ENCODE measurements around the gene LAIR2.

Gene LAIR2

DNA sequence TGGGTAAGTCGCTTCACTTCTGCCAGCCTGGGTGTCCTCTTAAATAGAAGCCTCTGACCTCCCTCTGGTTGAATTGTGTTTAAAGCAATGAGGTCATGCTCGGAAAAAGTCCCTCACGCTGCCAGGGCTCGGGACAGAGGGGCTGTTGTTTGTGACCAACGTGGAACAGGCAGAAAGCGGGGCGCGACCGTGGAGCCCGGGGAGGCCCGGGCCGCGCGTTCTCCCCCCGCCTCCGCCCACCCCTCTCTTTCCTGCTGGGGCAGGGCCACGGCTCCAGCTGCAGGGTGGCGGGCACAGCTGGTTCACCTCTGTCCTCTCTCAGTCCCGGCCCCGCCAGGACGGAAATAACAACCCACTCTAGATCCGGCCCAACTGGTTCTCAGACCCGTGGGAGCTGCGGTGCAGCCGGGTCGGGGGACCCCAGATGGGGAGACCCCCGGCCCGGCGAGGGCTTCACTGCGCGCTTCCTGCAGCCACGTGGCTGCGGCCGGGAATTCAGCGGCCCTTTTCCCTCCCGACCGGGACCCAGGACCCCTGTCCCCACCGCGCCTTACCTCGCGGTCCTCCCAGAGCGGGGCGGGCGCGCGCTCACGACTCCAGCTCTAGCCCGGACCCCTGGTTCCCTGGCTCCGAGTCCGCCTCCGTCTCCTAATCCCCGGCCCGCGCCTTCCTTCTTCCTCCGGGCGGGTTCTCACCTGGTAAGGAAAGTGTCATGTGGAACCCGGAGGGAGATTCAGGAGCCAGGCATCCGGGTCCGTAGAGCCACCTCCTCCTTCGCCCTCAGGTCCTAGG, 31.4 kb upstream of the LAIR2 start:
- Histone ChIP-seq H3K27me3 (ENCODE audit: control insufficient read depth in 3 of 3, insufficient read depth in 3 of 3, low read depth in 1 of 3, low read length in 3 of 3) (peaks cover 0 to 23% (median 0%) of the 10 kb centered on the region in 3 experiments), H4K8ac (ENCODE audit: low read depth, low read length) (peak overlapping the region; percentile 65), H2AK5ac (ENCODE audit: low read depth, low read length) (peak overlapping the region; percentile 92), H3K9me3 (replicated peaks in 1 of 2; ENCODE audit: control insufficient read depth in 2 of 2, insufficient read depth in 1 of 2, low read depth in 1 of 2, low read length in 2 of 2) (peaks cover 0 to 2% of the 10 kb centered on the region in 2 donors), H3K36me3 (replicated peaks in 1 of 2; ENCODE audit: control insufficient read depth in 2 of 2, insufficient read depth in 2 of 2, low read length in 2 of 2) (no peaks in the 10 kb centered on the region), H3K18ac (ENCODE audit: low read length) (peak overlapping the region; percentile 98), H3K4me2 (ENCODE audit: insufficient read depth, low read length, poor library complexity, severe bottlenecking) (peak overlapping the region; percentile 69), H2BK15ac (ENCODE audit: low read length) (peak overlapping the region; percentile 75), H3K4me3 (ENCODE audit: low read length in 2 of 2) (peak overlapping the region in 1 of 2 donors; percentile 65), H3K27ac (replicated peaks; ENCODE audit: low read length) (no peak overlapping the region), H3K23ac (ENCODE audit: low read depth, low read length, poor library complexity) (no peak overlapping the region), H3K14ac (ENCODE audit: low read length) (peak overlapping the region; percentile 38), H2BK5ac (ENCODE audit: low read length) (peak overlapping the region; percentile 53), H3K4me1 (ENCODE audit: control insufficient read depth in 2 of 2, insufficient read depth in 1 of 2, low read depth in 1 of 2, low read length in 2 of 2) (peaks cover 13 to 18% of the 10 kb centered on the region in 2 donors), H4K91ac (ENCODE audit: low read depth, low read length, poor library complexity) (no peak overlapping the region), H2BK120ac (ENCODE audit: low read depth, low read length) (peak overlapping the region; percentile 72), H2AFZ (ENCODE audit: low read length) (peak overlapping the region; percentile 68), H3K79me1 (ENCODE audit: low read depth, low read length) (no peaks in the 10 kb centered on the region), H3K9ac (ENCODE audit: low read depth, low read length, poor library complexity) (peak overlapping the region; percentile 21), H3K4ac (ENCODE audit: low read length) (no peak overlapping the region), H2BK12ac (ENCODE audit: low read length) (peak overlapping the region; percentile 41)
- WGBS, 2 donors (ENCODE audit: extremely low coverage in 2 of 2, insufficient read length in 2 of 2, insufficient replicate concordance in 1 of 2): no CpG with 5 or more reads among the region's 60 CpGs
- no peak for DNase-seq (ENCODE audit: low spot score)

DNA sequence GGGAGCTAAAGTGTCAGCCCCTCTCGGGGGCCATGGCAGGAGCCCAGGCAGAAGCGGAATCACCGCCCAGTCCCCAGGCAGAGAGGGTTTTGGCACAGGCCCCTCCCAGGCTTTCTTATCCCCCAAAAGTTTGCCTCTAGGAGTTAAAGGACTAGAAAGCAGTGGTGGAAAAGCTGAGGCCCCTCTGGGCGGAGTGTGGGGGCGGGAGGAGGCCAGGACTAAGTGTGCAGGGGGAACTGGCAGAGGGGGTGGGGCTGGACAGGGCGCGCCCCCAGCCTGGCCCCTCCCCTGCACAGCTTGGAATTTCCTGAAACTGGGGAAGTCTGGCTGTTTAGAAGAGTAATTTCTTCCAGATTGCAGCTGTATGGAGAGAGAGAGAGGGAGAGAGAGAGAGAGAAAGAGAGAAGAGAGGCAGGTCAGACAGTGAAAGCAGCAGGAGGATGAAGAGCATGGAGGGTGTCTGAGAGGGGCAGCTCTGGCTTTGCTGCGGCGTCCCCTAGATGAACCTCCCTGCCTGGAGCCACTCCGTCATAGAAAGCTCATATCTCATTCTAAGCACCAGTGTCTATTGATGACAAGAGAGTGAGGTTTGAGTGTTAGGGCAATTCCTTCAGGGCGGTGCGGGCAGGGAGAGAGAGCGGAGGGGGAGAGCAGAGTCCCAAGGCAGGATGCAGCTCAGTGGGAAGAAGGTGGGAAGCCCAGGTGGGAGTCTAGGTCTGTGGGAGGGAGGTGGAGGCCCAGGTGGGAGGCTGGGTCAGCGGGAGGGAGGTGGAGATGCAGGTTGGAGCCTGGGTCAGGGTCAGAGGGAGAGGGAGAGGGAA, 29.4 kb upstream of the LAIR2 start, which contains the start of gene CDC42EP5:
TSS of gene CDC42EP5 (minus strand) at position 226 of the 821 bp plus-strand sequence. CDS start 7,749 bp downstream, outside the sequence.
- Histone ChIP-seq H3K9me3 (replicated peaks in 1 of 2; ENCODE audit: control insufficient read depth in 2 of 2, insufficient read depth in 1 of 2, low read depth in 1 of 2, low read length in 2 of 2) (peaks cover 0 to 2% of the 10 kb centered on the region in 2 donors), H2BK12ac (ENCODE audit: low read length) (peak within 1 kb of the TSS; percentile 95), H2BK120ac (ENCODE audit: low read depth, low read length) (peak within 1 kb of the TSS; percentile 81), H3K4me3 (ENCODE audit: low read length in 2 of 2) (peak within 1 kb of the TSS in 1 of 2 donors; percentile 21), H3K36me3 (replicated peaks in 1 of 2; ENCODE audit: control insufficient read depth in 2 of 2, insufficient read depth in 2 of 2, low read length in 2 of 2) (no peaks in the 10 kb centered on the region), H2AFZ (ENCODE audit: low read length) (peak within 1 kb of the TSS; percentile 91), H3K4me2 (ENCODE audit: insufficient read depth, low read length, poor library complexity, severe bottlenecking) (peak within 1 kb of the TSS; percentile 33), H3K18ac (ENCODE audit: low read length) (peak within 1 kb of the TSS; percentile 91), H3K4ac (ENCODE audit: low read length) (peak within 1 kb of the TSS; percentile 89), H2AK5ac (ENCODE audit: low read depth, low read length) (peak within 1 kb of the TSS; percentile 86), H3K14ac (ENCODE audit: low read length) (no peak within 1 kb of the TSS), H3K9ac (ENCODE audit: low read depth, low read length, poor library complexity) (peak within 1 kb of the TSS; percentile 81), H3K27ac (replicated peaks; ENCODE audit: low read length) (peak within 1 kb of the TSS; percentile 65), H4K91ac (ENCODE audit: low read depth, low read length, poor library complexity) (peak within 1 kb of the TSS; percentile 72), H2BK15ac (ENCODE audit: low read length) (peak within 1 kb of the TSS; percentile 97), H4K8ac (ENCODE audit: low read depth, low read length) (no peak within 1 kb of the TSS), H3K4me1 (ENCODE audit: control insufficient read depth in 2 of 2, insufficient read depth in 1 of 2, low read depth in 1 of 2, low read length in 2 of 2) (peaks cover 13 to 18% of the 10 kb centered on the region in 2 donors), H2BK5ac (ENCODE audit: low read length) (peak within 1 kb of the TSS; percentile 87), H3K79me1 (ENCODE audit: low read depth, low read length) (no peaks in the 10 kb centered on the region), H3K23ac (ENCODE audit: low read depth, low read length, poor library complexity) (no peak within 1 kb of the TSS), H3K27me3 (ENCODE audit: control insufficient read depth in 3 of 3, insufficient read depth in 3 of 3, low read depth in 1 of 3, low read length in 3 of 3) (peaks cover 0 to 23% (median 0%) of the 10 kb centered on the region in 3 experiments)
- WGBS, 2 donors (ENCODE audit: extremely low coverage in 2 of 2, insufficient read length in 2 of 2, insufficient replicate concordance in 1 of 2): no CpG with 5 or more reads among the region's 14 CpGs
- no peak for DNase-seq (ENCODE audit: low spot score)

- Histone ChIP-seq H3K36me3 (replicated peaks in 1 of 2; ENCODE audit: control insufficient read depth in 2 of 2, insufficient read depth in 2 of 2, low read length in 2 of 2) (no peaks in the 10 kb centered on the region), H2BK12ac (ENCODE audit: low read length) (peak overlapping the region; percentile 95), H3K9ac (ENCODE audit: low read depth, low read length, poor library complexity) (no peak overlapping the region), H3K4ac (ENCODE audit: low read length) (no peak overlapping the region), H4K91ac (ENCODE audit: low read depth, low read length, poor library complexity) (peak overlapping the region; percentile 72), H3K18ac (ENCODE audit: low read length) (peak overlapping the region; percentile 91), H3K4me2 (ENCODE audit: insufficient read depth, low read length, poor library complexity, severe bottlenecking) (no peak overlapping the region), H2AK5ac (ENCODE audit: low read depth, low read length) (peak overlapping the region; percentile 86), H2BK5ac (ENCODE audit: low read length) (peak overlapping the region; percentile 87), H3K79me1 (ENCODE audit: low read depth, low read length) (no peaks in the 10 kb centered on the region), H3K23ac (ENCODE audit: low read depth, low read length, poor library complexity) (no peak overlapping the region), H3K27ac (replicated peaks; ENCODE audit: low read length) (peak overlapping the region; percentile 65), H3K4me3 (ENCODE audit: low read length in 2 of 2) (no peak overlapping the region), H3K14ac (ENCODE audit: low read length) (no peak overlapping the region), H3K27me3 (ENCODE audit: control insufficient read depth in 3 of 3, insufficient read depth in 3 of 3, low read depth in 1 of 3, low read length in 3 of 3) (peaks cover 0 to 23% (median 0%) of the 10 kb centered on the region in 3 experiments), H2AFZ (ENCODE audit: low read length) (peak overlapping the region; percentile 91), H3K4me1 (ENCODE audit: control insufficient read depth in 2 of 2, insufficient read depth in 1 of 2, low read depth in 1 of 2, low read length in 2 of 2) (peaks cover 13 to 18% of the 10 kb centered on the region in 2 donors), H3K9me3 (replicated peaks in 1 of 2; ENCODE audit: control insufficient read depth in 2 of 2, insufficient read depth in 1 of 2, low read depth in 1 of 2, low read length in 2 of 2) (peaks cover 0 to 2% of the 10 kb centered on the region in 2 donors), H2BK120ac (ENCODE audit: low read depth, low read length) (peak overlapping the region; percentile 81), H4K8ac (ENCODE audit: low read depth, low read length) (no peak overlapping the region), H2BK15ac (ENCODE audit: low read length) (peak overlapping the region; percentile 97)
- no peak for DNase-seq (ENCODE audit: low spot score)
- WGBS, 2 donors (ENCODE audit: extremely low coverage in 2 of 2, insufficient read length in 2 of 2, insufficient replicate concordance in 1 of 2): no CpG with 5 or more reads among the region's 6 CpGs
Measured at GRCh38 chr19:54473892-54474372, 28.7 kb upstream of the LAIR2 start.
